GM12891 (cell line): ENCODE measurements around the gene DBH.

ENCODE experiments used
- PAX5 ChIP-seq: IDR thresholded peaks from 2 replicates; pipeline ENCODE4 v1.6.1; 2011; ENCODE audit warnings: low read length, moderate library complexity, mild to moderate bottlenecking; ENCODE audit not compliant: insufficient read depth, severe bottlenecking
- POLR2A ChIP-seq: IDR thresholded peaks from 2 replicates; pipeline ENCODE4 v1.6.1; 2011; ENCODE audit warnings: low read depth, low read length, control low read depth
- POLR2AphosphoS5 ChIP-seq: IDR thresholded peaks from 2 replicates; pipeline ENCODE4 v1.6.1; 2011; ENCODE audit warnings: low read depth, low read length, control low read depth
- POU2F2 ChIP-seq: IDR thresholded peaks from 2 replicates; pipeline ENCODE4 v1.6.1; 2011; ENCODE audit warnings: low read depth, mild to moderate bottlenecking, control low read depth, low read length, moderate library complexity
- SPI1 ChIP-seq: IDR thresholded peaks from 2 replicates; pipeline ENCODE4 v1.6.1; 2011; ENCODE audit warnings: low read depth, low read length, control low read depth
- TAF1 ChIP-seq: IDR thresholded peaks from 2 replicates; pipeline ENCODE4 v1.6.1; 2011; ENCODE audit warnings: low read depth, low read length, control low read depth

DNA sequence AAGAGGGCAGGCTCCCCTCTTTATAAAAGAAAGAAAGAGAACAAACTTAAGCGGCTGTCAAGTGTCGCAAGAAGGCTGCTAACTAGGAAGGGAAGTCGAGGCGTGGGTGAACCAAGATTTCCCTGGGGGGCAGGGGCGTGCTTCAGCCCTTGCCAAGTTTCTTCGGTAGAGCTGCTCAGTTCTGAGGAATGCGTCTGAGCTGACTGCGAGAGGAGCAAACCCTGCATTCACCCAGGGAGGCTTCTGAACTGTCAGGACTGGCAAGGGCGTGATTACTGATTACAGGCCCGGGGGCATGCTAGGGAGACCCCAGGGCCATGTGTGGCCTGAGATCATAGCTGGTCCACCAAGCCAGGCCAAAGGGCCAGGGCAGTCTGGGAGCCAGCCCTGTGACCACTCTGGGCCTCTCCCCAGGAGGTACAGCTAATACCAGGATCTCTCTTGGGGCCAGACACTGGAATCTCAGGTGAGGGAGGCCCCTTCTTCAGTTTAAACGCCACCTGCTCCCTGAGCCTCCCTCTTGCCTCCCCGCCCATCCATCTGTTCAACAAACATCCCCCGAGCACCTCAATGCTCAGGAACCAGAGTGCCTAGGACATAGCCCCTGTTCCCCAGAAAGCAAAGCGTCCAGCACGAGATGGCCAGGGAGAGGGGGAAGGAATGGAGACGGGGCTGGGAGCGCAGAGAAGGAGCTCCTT lies 71.1 kb downstream of the DBH start:
- TF ChIP-seq POLR2A (no peak), TAF1 (no peak), POLR2AphosphoS5 (no peak), SPI1 (no peak), PAX5 (no peak), POU2F2 (no peak)
